K562 (cell line): Measurements from ENCODE around the gene MEIS1. TPM values are rescaled to one million over a fixed set of nuclear protein-coding genes. Genes with fewer than 3 reads are reported as not detected.

Experiments
- ARID1B ChIP-seq: fragments of 450-650 bp; IDR thresholded peaks from 2 replicates; pipeline ENCODE4 v1.6.1; 2016; ENCODE audit warnings: antibody characterized with exemption, mild to moderate bottlenecking, inconsistent platforms
- COPS2 ChIP-seq: fragments of 450-650 bp; conservative IDR thresholded peaks from 2 replicates; pipeline ENCODE4 v1.6.1; 2016; ENCODE audit warnings: mild to moderate bottlenecking, moderate library complexity
- DPF2 ChIP-seq: fragments of 450-650 bp; IDR thresholded peaks from 2 replicates; pipeline ENCODE4 v1.6.1; 2016
- KLF1 ChIP-seq: fragments of 450-650 bp; IDR thresholded peaks from 2 replicates; pipeline ENCODE4 v1.6.1; 2016; ENCODE audit warnings: missing genetic modification characterization, missing compliant biosample characterization
- MIER1 ChIP-seq: fragments of 450-650 bp; IDR thresholded peaks from 2 replicates; pipeline ENCODE4 v1.6.1; 2016; ENCODE audit warnings: antibody characterized with exemption, mild to moderate bottlenecking, low read depth
- MYNN ChIP-seq, 2 experiments: sonication (generic); formaldehyde crosslinking in 1 of 2; IDR thresholded peaks; 2 replicates each; pipeline versions ENCODE4 v1.5.0 to v1.6.1; 2016 to 2020; ENCODE audit warnings: antibody characterized with exemption in 1 of 2, missing genetic modification reagents in 1 of 2
- OTX1 ChIP-seq: fragments of 450-650 bp; formaldehyde crosslinking; IDR thresholded peaks from 2 replicates; pipeline ENCODE4 v1.4.0; 2022; ENCODE audit warnings: mild to moderate bottlenecking
- PHB2 ChIP-seq: fragments of 450-650 bp; IDR thresholded peaks from 2 replicates; pipeline ENCODE4 v1.6.1; 2017; ENCODE audit warnings: low read depth
- POLR3G ChIP-seq: IDR thresholded peaks from 2 replicates; pipeline ENCODE4 v1.6.1; 2011; ENCODE audit not compliant: insufficient read length, insufficient replicate concordance; ENCODE audit errors: extremely low read depth
- RB1 ChIP-seq: fragments of 450-650 bp; IDR thresholded peaks from 2 replicates; pipeline ENCODE4 v1.6.1; 2017; ENCODE audit warnings: low read depth, mild to moderate bottlenecking
- ZC3H8 ChIP-seq: fragments of 450-650 bp; IDR thresholded peaks from 2 replicates; pipeline ENCODE4 v1.6.1; 2017
- ZNF133 ChIP-seq: fragments of 250-450 bp; sonication (Bioruptor Pico); IDR thresholded peaks from 2 replicates; pipeline ENCODE4 v1.4.0; 2020; ENCODE audit warnings: mild to moderate bottlenecking
- ZNF232 ChIP-seq: sonication (generic); formaldehyde crosslinking; IDR thresholded peaks from 2 replicates; pipeline ENCODE4 v1.8.0; 2022; ENCODE audit warnings: mild to moderate bottlenecking, missing genetic modification reagents
- polyA plus RNA-seq, 8 experiments: library from polyadenylated mRNA; depleted of rRNA in 4 of 8; stranded (reverse) in 5 of 8; unstranded in 3 of 8; fragments of >200 nt; fragmentation: Nextera tagmentation in 2 of 8; fragmentation: Illumina TruSeq in 1 of 8; extraction: Ambion mirVana in 2 of 8; extraction: Trizol in 1 of 8; gene quantifications; 2 replicates each; pipeline versions ENCODE4 v1.2.1 to v1.2.3, GENCODE V29; 2011 to 2014; ENCODE audit warnings: inconsistent platforms in 1 of 8, missing spikeins in 1 of 8
- total RNA-seq, 7 experiments: library from RNA; depleted of rRNA in 6 of 7; stranded (reverse); fragments of >200 nt in 6 of 7; fragmentation: Illumina TruSeq in 2 of 7; extraction: Trizol in 2 of 7; gene quantifications; 2 replicates each; pipeline versions ENCODE4 v1.2.1 to v1.2.3, GENCODE V29; 2011 to 2021; ENCODE audit warnings: low replicate concordance in 1 of 7
- TF ChIP-seq, protein P1 (sequence below), 2 experiments: fragments of 450-650 bp in 1 of 2; sonication (generic) in 1 of 2; formaldehyde crosslinking in 1 of 2; IDR thresholded peaks; 2 replicates each; pipeline versions ENCODE4 v1.7.1 to v1.9.0; 2016 to 2022; ENCODE audit warnings: inconsistent platforms in 1 of 2, mild to moderate bottlenecking in 1 of 2, missing genetic modification reagents in 1 of 2
- TF ChIP-seq, protein P2 (sequence below): fragments of 450-650 bp; IDR thresholded peaks from one replicate; pipeline ENCODE4 v1.6.1; 2018; ENCODE audit warnings: mild to moderate bottlenecking, moderate library complexity; ENCODE audit not compliant: partially characterized antibody
- TF ChIP-seq, protein P3 (sequence below): fragments of 450-650 bp; formaldehyde crosslinking; IDR thresholded peaks from 2 replicates; pipeline ENCODE4 v1.4.0; 2022; ENCODE audit warnings: mild to moderate bottlenecking, moderate library complexity

The MEIS1 gene
- total and polyA plus RNA-seq, 9 of the 15 experiments (the other 6 are each of a cell fraction or from before 2014, with no cell fraction given): 2.3 to 9.0 (median 5.9) TPM

DNA sequence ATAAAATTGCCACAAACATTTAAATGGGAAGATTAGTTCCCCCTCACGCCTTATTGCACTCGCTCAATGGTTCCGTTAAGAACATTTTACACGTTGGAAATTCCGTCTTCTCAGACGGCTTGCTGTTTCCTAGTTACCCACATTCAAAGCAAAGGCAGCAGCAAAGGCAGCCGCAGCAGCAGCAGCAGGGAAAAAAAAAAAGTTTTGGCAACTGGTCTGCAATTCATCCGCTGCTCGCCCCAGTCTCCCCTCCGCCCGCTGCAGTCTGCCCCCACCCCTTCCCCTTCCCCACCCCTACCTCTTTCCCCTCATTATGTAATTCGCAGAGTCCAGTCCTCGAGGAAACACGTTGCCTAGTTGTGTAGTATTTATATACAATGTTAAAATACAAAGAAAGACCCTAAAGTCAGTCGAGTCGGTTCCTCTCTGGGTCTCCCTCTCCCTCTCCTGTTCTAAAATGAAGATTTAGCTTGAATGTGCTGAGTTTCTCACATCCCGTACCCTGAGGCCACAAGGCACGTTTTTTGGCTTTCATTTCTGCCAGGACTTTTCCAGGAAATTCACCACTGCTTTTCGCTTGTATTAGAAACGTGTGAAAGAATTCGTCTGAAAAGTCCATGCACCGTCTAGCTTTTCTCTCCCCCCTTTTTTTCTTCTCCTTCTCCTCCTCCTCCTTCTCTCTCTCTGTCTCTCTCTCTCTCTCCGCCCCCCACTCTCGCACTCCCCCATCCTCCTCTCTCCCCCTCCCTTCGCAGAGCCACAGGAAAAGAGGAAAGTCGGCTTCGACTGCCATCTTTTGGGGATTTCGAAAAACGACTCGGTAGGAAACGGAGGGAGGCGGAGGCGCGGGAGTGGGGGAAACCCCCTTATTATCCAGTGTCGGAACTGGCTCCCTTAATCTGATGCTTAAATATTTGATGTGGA is 140.0 kb downstream of the MEIS1 start (continued):
- TF ChIP-seq, protein P1, sequence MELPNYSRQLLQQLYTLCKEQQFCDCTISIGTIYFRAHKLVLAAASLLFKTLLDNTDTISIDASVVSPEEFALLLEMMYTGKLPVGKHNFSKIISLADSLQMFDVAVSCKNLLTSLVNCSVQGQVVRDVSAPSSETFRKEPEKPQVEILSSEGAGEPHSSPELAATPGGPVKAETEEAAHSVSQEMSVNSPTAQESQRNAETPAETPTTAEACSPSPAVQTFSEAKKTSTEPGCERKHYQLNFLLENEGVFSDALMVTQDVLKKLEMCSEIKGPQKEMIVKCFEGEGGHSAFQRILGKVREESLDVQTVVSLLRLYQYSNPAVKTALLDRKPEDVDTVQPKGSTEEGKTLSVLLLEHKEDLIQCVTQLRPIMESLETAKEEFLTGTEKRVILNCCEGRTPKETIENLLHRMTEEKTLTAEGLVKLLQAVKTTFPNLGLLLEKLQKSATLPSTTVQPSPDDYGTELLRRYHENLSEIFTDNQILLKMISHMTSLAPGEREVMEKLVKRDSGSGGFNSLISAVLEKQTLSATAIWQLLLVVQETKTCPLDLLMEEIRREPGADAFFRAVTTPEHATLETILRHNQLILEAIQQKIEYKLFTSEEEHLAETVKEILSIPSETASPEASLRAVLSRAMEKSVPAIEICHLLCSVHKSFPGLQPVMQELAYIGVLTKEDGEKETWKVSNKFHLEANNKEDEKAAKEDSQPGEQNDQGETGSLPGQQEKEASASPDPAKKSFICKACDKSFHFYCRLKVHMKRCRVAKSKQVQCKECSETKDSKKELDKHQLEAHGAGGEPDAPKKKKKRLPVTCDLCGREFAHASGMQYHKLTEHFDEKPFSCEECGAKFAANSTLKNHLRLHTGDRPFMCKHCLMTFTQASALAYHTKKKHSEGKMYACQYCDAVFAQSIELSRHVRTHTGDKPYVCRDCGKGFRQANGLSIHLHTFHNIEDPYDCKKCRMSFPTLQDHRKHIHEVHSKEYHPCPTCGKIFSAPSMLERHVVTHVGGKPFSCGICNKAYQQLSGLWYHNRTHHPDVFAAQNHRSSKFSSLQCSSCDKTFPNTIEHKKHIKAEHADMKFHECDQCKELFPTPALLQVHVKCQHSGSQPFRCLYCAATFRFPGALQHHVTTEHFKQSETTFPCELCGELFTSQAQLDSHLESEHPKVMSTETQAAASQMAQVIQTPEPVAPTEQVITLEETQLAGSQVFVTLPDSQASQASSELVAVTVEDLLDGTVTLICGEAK (IDR thresholded peaks at IDR 0.05): peak; percentile 36; the same call in 1 of the 2 replicates
- TF ChIP-seq, protein P1 (CRISPR knock-in tag; IDR thresholded peaks at IDR 0.05): no peak
- TF ChIP-seq MIER1 (peak; percentile 63; the same call in 1 of the 2 replicates), OTX1 (CRISPR knock-in tag) (peak; percentile 30; the same call in 1 of the 2 replicates), RB1 (peak; percentile 38; the same call in 1 of the 2 replicates), COPS2 (no peak), ZC3H8 (peak; percentile 44; the same call in 1 of the 2 replicates), PHB2 (no peak; the same call in 1 of the 2 replicates), POLR3G (no peak), MYNN (IDR thresholded peaks at IDR 0.05) (no peak), MYNN (CRISPR knock-in tag; IDR thresholded peaks at IDR 0.05) (no peak), DPF2 (peak; percentile 56), KLF1 (tag) (no peak), ZNF133 (no peak), ZNF232 (no peak), ARID1B (peak; percentile 36; the same call in 1 of the 2 replicates)
- TF ChIP-seq, protein P2, sequence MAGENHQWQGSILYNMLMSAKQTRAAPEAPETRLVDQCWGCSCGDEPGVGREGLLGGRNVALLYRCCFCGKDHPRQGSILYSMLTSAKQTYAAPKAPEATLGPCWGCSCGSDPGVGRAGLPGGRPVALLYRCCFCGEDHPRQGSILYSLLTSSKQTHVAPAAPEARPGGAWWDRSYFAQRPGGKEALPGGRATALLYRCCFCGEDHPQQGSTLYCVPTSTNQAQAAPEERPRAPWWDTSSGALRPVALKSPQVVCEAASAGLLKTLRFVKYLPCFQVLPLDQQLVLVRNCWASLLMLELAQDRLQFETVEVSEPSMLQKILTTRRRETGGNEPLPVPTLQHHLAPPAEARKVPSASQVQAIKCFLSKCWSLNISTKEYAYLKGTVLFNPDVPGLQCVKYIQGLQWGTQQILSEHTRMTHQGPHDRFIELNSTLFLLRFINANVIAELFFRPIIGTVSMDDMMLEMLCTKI: no peak
- TF ChIP-seq, protein P3, sequence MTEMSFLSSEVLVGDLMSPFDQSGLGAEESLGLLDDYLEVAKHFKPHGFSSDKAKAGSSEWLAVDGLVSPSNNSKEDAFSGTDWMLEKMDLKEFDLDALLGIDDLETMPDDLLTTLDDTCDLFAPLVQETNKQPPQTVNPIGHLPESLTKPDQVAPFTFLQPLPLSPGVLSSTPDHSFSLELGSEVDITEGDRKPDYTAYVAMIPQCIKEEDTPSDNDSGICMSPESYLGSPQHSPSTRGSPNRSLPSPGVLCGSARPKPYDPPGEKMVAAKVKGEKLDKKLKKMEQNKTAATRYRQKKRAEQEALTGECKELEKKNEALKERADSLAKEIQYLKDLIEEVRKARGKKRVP: no peak
